Activated CD8-positive, alpha-beta T cell treated with anti-CD3 and anti-CD28 coated beads for 36 hours (primary cell): ENCODE measurements around the gene UCP3. TPM values are rescaled to one million over a fixed set of nuclear protein-coding genes. Genes with fewer than 3 reads are reported as not detected.

Experiments
- ATAC-seq: fragments of 200-7000 bp; cut with Tn5 transposase; one replicate; pipeline ENCODE4 v1.10.0; 2021; ENCODE audit warnings: mild to moderate bottlenecking, moderate library complexity
- CTCF ChIA-PET: fragments of 350-600 bp; sonication (Branson Sonifier 250); formaldehyde crosslinking; loops from one replicate; lab custom pipeline; 2021; ENCODE audit warnings: antibody characterized with exemption; lab: Charles Lee
- POLR2A ChIA-PET: fragments of 350-600 bp; sonication (Branson Sonifier 250); formaldehyde crosslinking; loops from one replicate; lab custom pipeline; 2021; ENCODE audit warnings: antibody characterized with exemption; lab: Charles Lee
- DNase-seq: peaks from one replicate; pipeline ENCODE4 v3.0.0-alpha.2; 2020
- H3K27ac Mint-ChIP-seq: one replicate; pipeline ENCODE4 v1.8.0; 2021; ENCODE audit warnings: mild to moderate bottlenecking, mixed read lengths
- H3K27me3 Mint-ChIP-seq: one replicate; pipeline ENCODE4 v1.8.0; 2021; ENCODE audit warnings: mixed read lengths
- H3K36me3 Mint-ChIP-seq: one replicate; pipeline ENCODE4 v1.8.0; 2021; ENCODE audit warnings: low read depth, mixed read lengths
- H3K4me1 Mint-ChIP-seq: one replicate; pipeline ENCODE4 v1.8.0; 2021; ENCODE audit warnings: low read depth, mixed read lengths
- H3K4me3 Mint-ChIP-seq: one replicate; pipeline ENCODE4 v1.8.0; 2021; ENCODE audit warnings: mild to moderate bottlenecking, moderate library complexity, mixed read lengths
- H3K9me3 Mint-ChIP-seq: one replicate; pipeline ENCODE4 v1.8.0; 2021; ENCODE audit warnings: mixed read lengths
- CTCF ChIP-seq: fragments of 200-600 bp; IDR thresholded peaks from one replicate; pipeline ENCODE4 v1.8.0; 2022; ENCODE audit warnings: antibody characterized with exemption, mild to moderate bottlenecking
- intact Hi-C: fragments of 100-400 bp; cut with micrococcal nuclease; formaldehyde crosslinking; loops from one replicate; pipeline ENCODE4 v1.10.0; 2022
- total RNA-seq, 2 experiments: library from RNA; stranded (reverse); gene quantifications; one replicate each; pipeline ENCODE4 v1.2.3, GENCODE V29; 2021

The UCP3 gene
- total RNA-seq, 2 experiments from 2014 or later: 1.5 to 2.2 TPM

GRCh38 chr11:73961321-73961720 lies 47.6 kb downstream of the UCP3 start:
- no peak for TF ChIP-seq CTCF
- no peaks in the 10 kb centered on the region for H3K36me3 Mint-ChIP-seq
- POLR2A ChIA-PET: no interaction called here
- H3K4me3 Mint-ChIP-seq: no peak overlapping the region
- CTCF ChIA-PET: interaction anchor here (0.9 kb wide), 1 partner anchor 9 kb away, joined by 4 read pairs; no protein-coding TSS in a partner anchor
- H3K27ac Mint-ChIP-seq: no peak overlapping the region
- no peak for ATAC-seq
- no peak for DNase-seq
- H3K27me3 Mint-ChIP-seq: no peaks in the 10 kb centered on the region
- intact Hi-C loops: no loop called here
- peaks cover 14% of the 10 kb centered on the region for H3K4me1 Mint-ChIP-seq
- H3K9me3 Mint-ChIP-seq: no peaks in the 10 kb centered on the region

- TF ChIP-seq CTCF: no peak
- POLR2A ChIA-PET: no interaction called here
These were observed 50.3 kb downstream of the UCP3 start for GRCh38 chr11:73958521-73959141.

GRCh38 chr11:73957654-73958361 lies 51.1 kb downstream of the UCP3 start:
- CTCF ChIA-PET: interaction anchor here (1.0 to 1.7 kb wide), 2 partner anchors 9 to 89 kb away, joined by 3 to 4 read pairs; no protein-coding TSS in a partner anchor
- H3K4me3 Mint-ChIP-seq: no peak overlapping the region
- H3K27me3 Mint-ChIP-seq: no peaks in the 10 kb centered on the region
- H3K9me3 Mint-ChIP-seq: no peaks in the 10 kb centered on the region
- ATAC-seq (no peak), DNase-seq (no peak)
- TF ChIP-seq CTCF: no peak
- no peak overlapping the region for H3K27ac Mint-ChIP-seq
- no peaks in the 10 kb centered on the region for H3K4me1 Mint-ChIP-seq
- no peaks in the 10 kb centered on the region for H3K36me3 Mint-ChIP-seq
- intact Hi-C loops: no loop called here
- POLR2A ChIA-PET: no interaction called here

More at GRCh38 chr11:73958521-73959141, 50.3 kb downstream of the UCP3 start:
- CTCF ChIA-PET: no interaction called here
- ATAC-seq: no peak
- intact Hi-C loops: no loop called here
- Mint-ChIP-seq H3K9me3 (no peaks in the 10 kb centered on the region), H3K27ac (no peak overlapping the region), H3K36me3 (no peaks in the 10 kb centered on the region), H3K4me1 (no peaks in the 10 kb centered on the region), H3K27me3 (no peaks in the 10 kb centered on the region), H3K4me3 (no peak overlapping the region)
- no peak for DNase-seq

- POLR2A ChIA-PET: no interaction called here
- DNase-seq: no peak
- intact Hi-C loops: no loop called here
- no peaks in the 10 kb centered on the region for H3K27me3 Mint-ChIP-seq
- TF ChIP-seq CTCF: no peak
- H3K27ac Mint-ChIP-seq: no peak overlapping the region
- H3K36me3 Mint-ChIP-seq: no peaks in the 10 kb centered on the region
- no peak overlapping the region for H3K4me3 Mint-ChIP-seq
- ATAC-seq: no peak
- CTCF ChIA-PET: interaction anchor here (1.0 to 1.7 kb wide), 2 partner anchors 9 to 90 kb away, joined by 3 to 4 read pairs; no protein-coding TSS in a partner anchor
- H3K9me3 Mint-ChIP-seq: no peaks in the 10 kb centered on the region
- H3K4me1 Mint-ChIP-seq: no peaks in the 10 kb centered on the region
These were observed 51.8 kb downstream of the UCP3 start for GRCh38 chr11:73956876-73957653.
